WTC11 (cell line): ENCODE measurements around the gene RSPO1. TPM values are rescaled to one million over a fixed set of nuclear protein-coding genes. Genes with fewer than 3 reads are reported as not detected.

Source experiments
- ATAC-seq: fragments of 200-7000 bp; cut with Tn5 transposase; 2 replicates; pipeline ENCODE4 v1.10.0; 2021; ENCODE audit warnings: mild to moderate bottlenecking, moderate library complexity
- CTCF ChIA-PET: fragments of 300-600 bp; sonication (Branson Sonifier 250); formaldehyde crosslinking; loops from one replicate; lab custom pipeline; 2021; ENCODE audit warnings: antibody characterized with exemption; lab: Charles Lee
- POLR2A ChIA-PET: fragments of 350-600 bp; sonication (Branson Sonifier 250); formaldehyde crosslinking; loops from one replicate; lab custom pipeline; 2021; ENCODE audit warnings: antibody characterized with exemption; lab: Charles Lee
- DNase-seq: peaks from one replicate; pipeline ENCODE4 v3.0.0; 2021; ENCODE audit warnings: low spot score
- H3K27ac Mint-ChIP-seq: 2 replicates; pipeline ENCODE4 v1.8.0; 2021; ENCODE audit warnings: mixed read lengths
- H3K27me3 Mint-ChIP-seq: 2 replicates; pipeline ENCODE4 v1.8.0; 2021; ENCODE audit warnings: low read depth, mild to moderate bottlenecking, moderate library complexity, mixed read lengths
- H3K36me3 Mint-ChIP-seq: 2 replicates; pipeline ENCODE4 v1.8.0; 2021; ENCODE audit warnings: mixed read lengths
- H3K4me1 Mint-ChIP-seq: 2 replicates; pipeline ENCODE4 v1.8.0; 2022; ENCODE audit warnings: mixed read lengths
- H3K4me3 Mint-ChIP-seq: 2 replicates; pipeline ENCODE4 v1.8.0; 2021; ENCODE audit warnings: mild to moderate bottlenecking, moderate library complexity, mixed read lengths
- H3K9me3 Mint-ChIP-seq: 2 replicates; pipeline ENCODE4 v1.8.0; 2021; ENCODE audit warnings: mixed read lengths
- AR ChIP-seq: fragments of 250-450 bp; sonication (Bioruptor Pico); IDR thresholded peaks from 2 replicates; pipeline ENCODE4 v1.9.0; 2021; ENCODE audit warnings: mild to moderate bottlenecking
- ATF2 ChIP-seq: sonication (generic); formaldehyde crosslinking; IDR thresholded peaks from 2 replicates; pipeline ENCODE4 v1.8.1; 2022; ENCODE audit warnings: low read depth, missing genetic modification reagents, borderline replicate concordance
- ATF6 ChIP-seq: sonication (generic); formaldehyde crosslinking; IDR thresholded peaks from 2 replicates; pipeline ENCODE4 v1.8.1; 2023; ENCODE audit warnings: mild to moderate bottlenecking, missing genetic modification reagents
- ERG ChIP-seq: fragments of 250-450 bp; sonication (Bioruptor Pico); IDR thresholded peaks from 2 replicates; pipeline ENCODE4 v1.8.0; 2021; ENCODE audit warnings: mild to moderate bottlenecking
- FOXJ3 ChIP-seq: sonication (generic); formaldehyde crosslinking; IDR thresholded peaks from 2 replicates; pipeline ENCODE4 v1.9.0; 2021; ENCODE audit warnings: missing genetic modification reagents, mild to moderate bottlenecking, borderline replicate concordance
- GABPB1 ChIP-seq: sonication (generic); formaldehyde crosslinking; IDR thresholded peaks from 2 replicates; pipeline ENCODE4 v1.8.1; 2023; ENCODE audit warnings: mild to moderate bottlenecking, missing genetic modification reagents
- GRHL2 ChIP-seq: fragments of 250-450 bp; sonication (Bioruptor Pico); IDR thresholded peaks from 2 replicates; pipeline ENCODE4 v1.8.0; 2022; ENCODE audit warnings: mild to moderate bottlenecking, moderate library complexity; ENCODE audit not compliant: insufficient replicate concordance, severe bottlenecking
- SMAD3 ChIP-seq: sonication (generic); formaldehyde crosslinking; IDR thresholded peaks from 2 replicates; pipeline ENCODE4 v1.8.0; 2022; ENCODE audit warnings: missing genetic modification reagents, mild to moderate bottlenecking, borderline replicate concordance
- SP1 ChIP-seq: sonication (generic); formaldehyde crosslinking; conservative IDR thresholded peaks from 2 replicates; pipeline ENCODE4 v1.8.1; 2022; ENCODE audit warnings: missing genetic modification reagents
- USF1 ChIP-seq: sonication (generic); formaldehyde crosslinking; IDR thresholded peaks from 2 replicates; pipeline ENCODE4 v1.8.0; 2022; ENCODE audit warnings: mild to moderate bottlenecking, missing genetic modification reagents
- USF2 ChIP-seq: sonication (generic); formaldehyde crosslinking; IDR thresholded peaks from 2 replicates; pipeline ENCODE4 v1.8.1; 2023; ENCODE audit warnings: mild to moderate bottlenecking, missing genetic modification reagents, moderate library complexity
- ZNF425 ChIP-seq: fragments of 250-450 bp; sonication (Bioruptor Pico); conservative IDR thresholded peaks from 2 replicates; pipeline ENCODE4 v1.9.0; 2021; ENCODE audit warnings: mild to moderate bottlenecking
- ZSCAN18 ChIP-seq: fragments of 250-450 bp; sonication (Bioruptor Pico); IDR thresholded peaks from 2 replicates; pipeline ENCODE4 v2.1.2; 2022; ENCODE audit warnings: mild to moderate bottlenecking, moderate library complexity
- total RNA-seq: library from RNA; stranded (reverse); gene quantifications from 3 replicates; pipeline ENCODE4 v1.2.3, GENCODE V29; 2021

Gene RSPO1
- total RNA-seq, 1 experiment from 2014 or later: 0.13 TPM

GRCh38 chr1:37609002-37609401, 25.7 kb downstream of the RSPO1 start (continued):
- no peak for TF ChIP-seq USF1 (CRISPR knock-in tag)

GRCh38 chr1:37606481-37607263, 28.0 kb downstream of the RSPO1 start:
- H3K9me3 Mint-ChIP-seq: no peaks in the 10 kb centered on the region
- TF ChIP-seq SMAD3 (CRISPR knock-in tag) (no peak), SP1 (CRISPR knock-in tag) (no peak), USF2 (CRISPR knock-in tag) (no peak), ERG (CRISPR knock-in tag) (no peak), ZSCAN18 (CRISPR knock-in tag) (no peak), ZNF425 (CRISPR knock-in tag) (no peak), USF1 (CRISPR knock-in tag) (no peak), AR (CRISPR knock-in tag) (no peak)
- TF ChIP-seq, all 79 proteins: peak for 0
- ATAC-seq: no peak
- H3K27me3 Mint-ChIP-seq: peaks cover 2% of the 10 kb centered on the region
- H3K36me3 Mint-ChIP-seq: no peaks in the 10 kb centered on the region
- H3K4me1 Mint-ChIP-seq: no peaks in the 10 kb centered on the region
- H3K4me3 Mint-ChIP-seq: no peak overlapping the region
- no peak overlapping the region for H3K27ac Mint-ChIP-seq
- ChIA-PET CTCF (interaction anchor here (1.2 kb wide), 2 partner anchors 26 to 85 kb away, joined by 3 read pairs; partner anchors contain the start of gene CDCA8), POLR2A (no interaction called here)
- no peak for DNase-seq

- Mint-ChIP-seq H3K9me3 (no peaks in the 10 kb centered on the region), H3K4me3 (no peak overlapping the region), H3K4me1 (no peaks in the 10 kb centered on the region), H3K36me3 (no peaks in the 10 kb centered on the region), H3K27ac (no peak overlapping the region), H3K27me3 (peaks cover 7% of the 10 kb centered on the region)
- CTCF ChIA-PET: interaction anchor here (0.6 to 4.1 kb wide), 8 partner anchors 10 to 1889 kb away, joined by 3 to 87 read pairs (median 4); partner anchors contain the start of genes CDCA8, DNALI1 and GNL2
- no peak for ATAC-seq
- POLR2A ChIA-PET: interaction anchor here (0.5 kb wide), 1 partner anchor 126 kb away, joined by 3 read pairs; no protein-coding TSS in a partner anchor
- no peak for DNase-seq
- TF ChIP-seq ATF6 (no peak), GABPB1 (no peak), GRHL2 (CRISPR knock-in tag) (no peak), FOXJ3 (CRISPR knock-in tag) (no peak), ATF2 (CRISPR knock-in tag) (no peak), SMAD3 (CRISPR knock-in tag) (no peak)
These were observed 28.8 kb downstream of the RSPO1 start for GRCh38 chr1:37605806-37606474.
